Measurements from ENCODE around the gene CYSRT1. TPM values are rescaled to one million over a fixed set of nuclear protein-coding genes. Genes with fewer than 3 reads are reported as not detected.

CYSRT1 gene
- total RNA-seq, 1 donor from 2014 or later = not detected

- H3K79me2 ChIP-seq (ENCODE audit: low read depth) = peaks cover 23% of the 10 kb centered on the region
- H3K4me1 Mint-ChIP-seq = peaks cover 28% of the 10 kb centered on the region
- H3K4me2 ChIP-seq = peak overlapping the region; percentile 99
- no peaks in the 10 kb centered on the region for H3K36me3 ChIP-seq
- peaks cover 5% of the 10 kb centered on the region for H3K4me1 ChIP-seq
- H3K4me3 ChIP-seq = peak overlapping the region; percentile 75
- TF ChIP-seq EZH2phosphoT487 (IDR thresholded peaks at IDR 0.05) (no peak), CTCF (IDR thresholded peaks at IDR 0.05) (no peak), EZH2 (IDR thresholded peaks at IDR 0.05) (no peak)
- no peak for DNase-seq (ENCODE audit: low spot score)
- no peaks in the 10 kb centered on the region for H3K36me3 Mint-ChIP-seq
- H3K27ac ChIP-seq = no peak overlapping the region
- no peak overlapping the region for H2AFZ ChIP-seq (replicated peaks)
- peaks cover 3% of the 10 kb centered on the region for H3K27me3 Mint-ChIP-seq (ENCODE audit: insufficient read depth, low read depth)
- H3K4me3 Mint-ChIP-seq = peak overlapping the region; percentile 96
- H4K20me1 ChIP-seq (ENCODE audit: low read depth) = peaks cover 33% of the 10 kb centered on the region
- H3K9me3 Mint-ChIP-seq = no peaks in the 10 kb centered on the region
- H3K27ac Mint-ChIP-seq = peak overlapping the region; percentile 66
- H3K27me3 ChIP-seq = no peaks in the 10 kb centered on the region
- no peaks in the 10 kb centered on the region for H3K9me3 ChIP-seq (ENCODE audit: low read depth)
- peak overlapping the region; percentile 45 for H3K9ac ChIP-seq
- H3F3A ChIP-seq (ENCODE audit: low read depth) = peaks cover 10% of the 10 kb centered on the region
Measured at GRCh38 chr9:137189297-137190295, 35.4 kb upstream of the CYSRT1 start.

- H3K27ac Mint-ChIP-seq = no peak overlapping the region
- Histone ChIP-seq H3K4me1 (peaks cover 5% of the 10 kb centered on the region), H3K4me2 (no peak overlapping the region)
Measured at GRCh38 chr9:137190315-137190856, 34.6 kb upstream of the CYSRT1 start.

GRCh38 chr9:137191245-137191644, 33.7 kb upstream of the CYSRT1 start:
- H3F3A ChIP-seq (ENCODE audit: low read depth) = peaks cover 10% of the 10 kb centered on the region
- Mint-ChIP-seq H3K27ac (no peak overlapping the region), H3K9me3 (no peaks in the 10 kb centered on the region), H3K36me3 (no peaks in the 10 kb centered on the region), H3K4me1 (peaks cover 33% of the 10 kb centered on the region), H3K27me3 (ENCODE audit: insufficient read depth, low read depth) (peaks cover 6% of the 10 kb centered on the region), H3K4me3 (no peak overlapping the region)
- no peaks in the 10 kb centered on the region for H3K27me3 ChIP-seq
- peaks cover 20% of the 10 kb centered on the region for H3K79me2 ChIP-seq (ENCODE audit: low read depth)
- no peak overlapping the region for H3K4me2 ChIP-seq
- H3K4me3 ChIP-seq = no peak overlapping the region
- H3K27ac ChIP-seq = no peak overlapping the region
- DNase-seq (ENCODE audit: low spot score) = no peak
- H3K9me3 ChIP-seq (ENCODE audit: low read depth) = no peaks in the 10 kb centered on the region
- no peak overlapping the region for H3K9ac ChIP-seq
- peaks cover 46% of the 10 kb centered on the region for H4K20me1 ChIP-seq (ENCODE audit: low read depth)
- no peaks in the 10 kb centered on the region for H3K36me3 ChIP-seq
- TF ChIP-seq EZH2phosphoT487 (IDR thresholded peaks at IDR 0.05) = no peak
- no peak for TF ChIP-seq CTCF (IDR thresholded peaks at IDR 0.05)
- no peak for TF ChIP-seq EZH2 (IDR thresholded peaks at IDR 0.05)
- H2AFZ ChIP-seq (replicated peaks) = no peak overlapping the region
- H3K4me1 ChIP-seq = peaks cover 5% of the 10 kb centered on the region

More at GRCh38 chr9:137190315-137190856, 34.6 kb upstream of the CYSRT1 start:
- peaks cover 32% of the 10 kb centered on the region for H3K4me1 Mint-ChIP-seq
- no peaks in the 10 kb centered on the region for H3K9me3 ChIP-seq (ENCODE audit: low read depth)
- H3K27me3 Mint-ChIP-seq (ENCODE audit: insufficient read depth, low read depth) = peaks cover 6% of the 10 kb centered on the region
- H3K4me3 ChIP-seq = no peak overlapping the region
- H3K79me2 ChIP-seq (ENCODE audit: low read depth) = peaks cover 23% of the 10 kb centered on the region
- peaks cover 10% of the 10 kb centered on the region for H3F3A ChIP-seq (ENCODE audit: low read depth)
- no peaks in the 10 kb centered on the region for H3K9me3 Mint-ChIP-seq
- peaks cover 41% of the 10 kb centered on the region for H4K20me1 ChIP-seq (ENCODE audit: low read depth)
- H3K27ac ChIP-seq = no peak overlapping the region
- H3K36me3 ChIP-seq = no peaks in the 10 kb centered on the region
- no peak overlapping the region for H3K9ac ChIP-seq
- no peaks in the 10 kb centered on the region for H3K36me3 Mint-ChIP-seq
- no peak for DNase-seq (ENCODE audit: low spot score)
- H3K4me3 Mint-ChIP-seq = peak overlapping the region; percentile 96
- no peaks in the 10 kb centered on the region for H3K27me3 ChIP-seq
- H2AFZ ChIP-seq (replicated peaks) = no peak overlapping the region
- no peak for TF ChIP-seq EZH2 (IDR thresholded peaks at IDR 0.05)
- TF ChIP-seq CTCF (IDR thresholded peaks at IDR 0.05) = no peak
- no peak for TF ChIP-seq EZH2phosphoT487 (IDR thresholded peaks at IDR 0.05)

Measured in neural progenitor cell (in vitro differentiated cells).